Spleen (tissue), 11 donors: ENCODE measurements around the gene ANXA5. TPM values are rescaled to one million over a fixed set of nuclear protein-coding genes. Genes with fewer than 3 reads are reported as not detected.

Experiments
- DNase-seq: peaks from one replicate; pipeline ENCODE4 v3.0.0-alpha.2; 2020
- H3K27ac ChIP-seq, 8 donors: fragments of 200-600 bp; sonication (generic) in 7 of 8; 1 replicate in 4 of 8; 2 replicates in 4 of 8; pipeline versions ENCODE4 v1.5.0 to v1.8.0; 2016 to 2021; ENCODE audit warnings: inconsistent platforms in 4 of 8, mild to moderate bottlenecking in 4 of 8, moderate library complexity in 1 of 8
- H3K27me3 ChIP-seq, 7 donors: fragments of 200-600 bp; sonication (generic) in 6 of 7; replicated peaks in 1 of 7; 1 replicate in 4 of 7; 2 replicates in 3 of 7; pipeline versions ENCODE4 v1.5.0 to v1.8.0; 2016 to 2021; ENCODE audit warnings: inconsistent platforms in 3 of 7, mild to moderate bottlenecking in 1 of 7
- H3K36me3 ChIP-seq, 6 donors: fragments of 200-600 bp; sonication (generic) in 5 of 6; 1 replicate in 4 of 6; 2 replicates in 2 of 6; pipeline versions ENCODE4 v1.5.0 to v1.8.0; 2016 to 2021; ENCODE audit warnings: inconsistent platforms in 2 of 6
- H3K4me1 ChIP-seq, 6 donors: fragments of 200-600 bp; sonication (generic) in 5 of 6; 1 replicate in 3 of 6; 2 replicates in 3 of 6; pipeline versions ENCODE4 v1.5.0 to v1.8.0; 2016 to 2021; ENCODE audit warnings: inconsistent platforms in 3 of 6
- H3K4me3 ChIP-seq, 8 donors: fragments of 200-600 bp; sonication (generic) in 7 of 8; 1 replicate in 4 of 8; 2 replicates in 4 of 8; pipeline versions ENCODE4 v1.5.0 to v1.8.0; 2016 to 2021; ENCODE audit warnings: inconsistent platforms in 4 of 8, mild to moderate bottlenecking in 4 of 8, moderate library complexity in 2 of 8
- H3K9me3 ChIP-seq, 8 donors: fragments of 200-600 bp; sonication (generic) in 7 of 8; 1 replicate in 4 of 8; 2 replicates in 4 of 8; pipeline versions ENCODE4 v1.5.0 to v1.8.0; 2016 to 2021; ENCODE audit warnings: inconsistent platforms in 4 of 8
- POLR2A ChIP-seq, 3 donors: fragments of 450-650 bp; IDR thresholded peaks; one replicate each; pipeline ENCODE4 v1.5.1; 2017; ENCODE audit warnings: antibody characterized with exemption in 3 of 3, mild to moderate bottlenecking in 1 of 3
- POLR2AphosphoS5 ChIP-seq, 3 donors: sonication (generic); formaldehyde crosslinking; IDR thresholded peaks; one replicate each; pipeline ENCODE4 v1.5.1; 2017; ENCODE audit warnings: antibody characterized with exemption in 3 of 3
- WGBS, 5 donors: extraction: QIAGEN DNeasy Blood & Tissue Kit in 3 of 5; methylation state at CpG; one replicate each; pipeline versions ENCODE4 v1.1.5 to v1.1.7; 2013 to 2018; 5-methylcytosine and 5-hydroxymethylcytosine counted together
- intact Hi-C: fragments of 100-400 bp; cut with DNase I; formaldehyde crosslinking; loops from one replicate; pipeline ENCODE4 v1.15.0; 2023; ENCODE audit warnings: low total_unique reads
- polyA plus RNA-seq, 3 donors: library from polyadenylated mRNA; stranded (reverse); fragments of 200-250 nt; gene quantifications; one replicate each; pipeline ENCODE4 v1.2.1, GENCODE V29; 2013
- total RNA-seq, 7 donors: library from RNA; depleted of rRNA in 3 of 7; stranded (reverse); fragments of >200 nt in 3 of 7; fragmentation: NEBNext Ultra II Directional in 4 of 7; extraction: Animal tissue kit (Norgen Biotek cat#: 25700) in 4 of 7; gene quantifications; one replicate each; pipeline versions ENCODE4 v1.1.0 to v1.2.1, GENCODE V29; 2016 to 2021
- TF ChIP-seq, protein P1 (sequence below), 11 experiments: fragments of 200-600 bp in 7 of 11; fragments of 450-650 bp in 4 of 11; sonication (generic) in 4 of 11; IDR thresholded peaks in 8 of 11; conservative IDR thresholded peaks in 3 of 11; 1 replicate in 7 of 11; 2 replicates in 4 of 11; pipeline versions ENCODE4 v1.4.0 to v1.8.0; 2016 to 2021; ENCODE audit warnings: antibody characterized with exemption in 11 of 11, inconsistent platforms in 4 of 11, mild to moderate bottlenecking in 1 of 11
- donor health status: healthy with polysubstance abuse.
- donor health status: DM: no; HTN: no; CAD: no; lungs with moderate emphysema.
- donor health status: DM: no; HTN: no; CAD: no.
- donor health status: Bipolar disorder and iron deficiency.
- donor health status: healthy.
- donor health status: DM: no; HTN: no; CAD: no.
- donor health status: DM: yes; HTN: yes; CAD: no.

ANXA5 gene
- total and polyA plus RNA-seq, 10 donors = 118 to 269 (median 218) TPM

DNA sequence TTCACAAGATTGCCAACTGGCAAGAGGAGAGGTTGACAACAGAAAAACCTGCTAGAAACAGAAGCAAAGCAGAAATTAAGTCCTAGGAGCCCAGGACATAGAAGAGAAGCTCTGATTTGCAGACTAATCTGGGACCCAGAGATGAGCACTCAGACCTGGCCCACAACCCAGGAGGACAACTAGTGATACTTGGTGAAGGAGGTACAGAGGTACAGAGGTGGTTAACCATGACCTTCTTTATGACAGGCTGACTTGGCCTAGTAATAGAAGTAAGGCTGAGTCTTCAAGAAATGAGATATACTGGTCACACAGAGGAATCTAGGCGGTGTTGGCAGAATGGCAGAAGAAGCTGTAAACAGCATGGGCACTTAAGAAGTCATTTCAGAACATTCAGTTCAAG lies 43.6 kb downstream of the ANXA5 start:
- H3K27me3 ChIP-seq = no peaks in the 10 kb centered on the region
- H3K4me1 ChIP-seq = no peaks in the 10 kb centered on the region
- no peak for DNase-seq
- no peaks in the 10 kb centered on the region for H3K36me3 ChIP-seq
- H3K4me3 ChIP-seq = no peak overlapping the region
- intact Hi-C loops = no loop called here
- TF ChIP-seq POLR2AphosphoS5 (IDR thresholded peaks at IDR 0.05) = no peak
- TF ChIP-seq, protein P1, sequence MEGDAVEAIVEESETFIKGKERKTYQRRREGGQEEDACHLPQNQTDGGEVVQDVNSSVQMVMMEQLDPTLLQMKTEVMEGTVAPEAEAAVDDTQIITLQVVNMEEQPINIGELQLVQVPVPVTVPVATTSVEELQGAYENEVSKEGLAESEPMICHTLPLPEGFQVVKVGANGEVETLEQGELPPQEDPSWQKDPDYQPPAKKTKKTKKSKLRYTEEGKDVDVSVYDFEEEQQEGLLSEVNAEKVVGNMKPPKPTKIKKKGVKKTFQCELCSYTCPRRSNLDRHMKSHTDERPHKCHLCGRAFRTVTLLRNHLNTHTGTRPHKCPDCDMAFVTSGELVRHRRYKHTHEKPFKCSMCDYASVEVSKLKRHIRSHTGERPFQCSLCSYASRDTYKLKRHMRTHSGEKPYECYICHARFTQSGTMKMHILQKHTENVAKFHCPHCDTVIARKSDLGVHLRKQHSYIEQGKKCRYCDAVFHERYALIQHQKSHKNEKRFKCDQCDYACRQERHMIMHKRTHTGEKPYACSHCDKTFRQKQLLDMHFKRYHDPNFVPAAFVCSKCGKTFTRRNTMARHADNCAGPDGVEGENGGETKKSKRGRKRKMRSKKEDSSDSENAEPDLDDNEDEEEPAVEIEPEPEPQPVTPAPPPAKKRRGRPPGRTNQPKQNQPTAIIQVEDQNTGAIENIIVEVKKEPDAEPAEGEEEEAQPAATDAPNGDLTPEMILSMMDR (IDR thresholded peaks at IDR 0.05 in 8 of 11, conservative IDR thresholded peaks at IDR 0.05 in 3 of 11) = no peak
- no peak for TF ChIP-seq POLR2A (IDR thresholded peaks at IDR 0.05)
- 93 to 100% (median 97%) methylated on average over 1 of the region's 1 CpG for WGBS, 5 donors
- no peak overlapping the region for H3K27ac ChIP-seq
- H3K9me3 ChIP-seq = no peaks in the 10 kb centered on the region

GRCh38 chr4:121651597-121651996 lies 45.2 kb downstream of the ANXA5 start:
- H3K4me1 ChIP-seq = no peaks in the 10 kb centered on the region
- H3K27ac ChIP-seq = no peak overlapping the region
- no peaks in the 10 kb centered on the region for H3K36me3 ChIP-seq
- no peaks in the 10 kb centered on the region for H3K9me3 ChIP-seq
- TF ChIP-seq, protein P1 (IDR thresholded peaks at IDR 0.05 in 8 of 11, conservative IDR thresholded peaks at IDR 0.05 in 3 of 11) = no peak
- TF ChIP-seq POLR2A (IDR thresholded peaks at IDR 0.05) (no peak), POLR2AphosphoS5 (IDR thresholded peaks at IDR 0.05) (no peak)
- 43 to 48% (median 45%) methylated on average over 5 of the region's 5 CpGs for WGBS, 5 donors
- no peak for DNase-seq
- intact Hi-C loops = no loop called here
- no peak overlapping the region for H3K4me3 ChIP-seq
- no peaks in the 10 kb centered on the region for H3K27me3 ChIP-seq

DNA sequence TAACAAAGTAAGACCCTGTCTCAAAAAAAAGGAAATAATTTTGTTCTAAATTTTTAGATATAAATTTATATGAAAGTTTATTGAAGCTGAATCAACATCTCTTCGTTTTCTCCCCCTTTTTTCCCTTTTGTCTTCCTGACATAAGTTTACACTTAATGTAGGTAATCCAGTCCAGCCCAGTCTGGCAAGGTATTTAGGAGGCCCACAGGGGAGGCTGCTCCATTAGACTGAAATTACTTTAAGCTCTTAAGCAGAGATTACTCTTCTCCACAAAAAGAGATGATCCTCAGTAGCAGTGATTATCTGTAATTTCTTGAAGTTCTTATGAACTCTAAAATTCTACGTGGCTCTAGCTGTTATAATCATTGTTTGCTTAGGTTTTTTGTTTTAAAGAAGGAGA lies 46.0 kb downstream of the ANXA5 start:
- TF ChIP-seq POLR2A (IDR thresholded peaks at IDR 0.05) = no peak
- TF ChIP-seq, protein P1 (IDR thresholded peaks at IDR 0.05 in 8 of 11, conservative IDR thresholded peaks at IDR 0.05 in 3 of 11) = no peak
- no peak for TF ChIP-seq POLR2AphosphoS5 (IDR thresholded peaks at IDR 0.05)
- intact Hi-C loops = no loop called here
- Histone ChIP-seq H3K27me3 (no peaks in the 10 kb centered on the region), H3K27ac (no peak overlapping the region), H3K4me1 (no peaks in the 10 kb centered on the region), H3K9me3 (no peaks in the 10 kb centered on the region), H3K36me3 (no peaks in the 10 kb centered on the region), H3K4me3 (no peak overlapping the region)
- DNase-seq = no peak
- WGBS, 5 donors = 71 to 98% (median 80%) methylated on average over 2 of the region's 2 CpGs

- H3K4me3 ChIP-seq = no peak overlapping the region
- 30 to 49% (median 39%) methylated on average over 3 of the region's 3 CpGs for WGBS, 5 donors
- DNase-seq = no peak
- no peaks in the 10 kb centered on the region for H3K9me3 ChIP-seq
- no peak overlapping the region for H3K27ac ChIP-seq
- intact Hi-C loops = no loop called here
- no peaks in the 10 kb centered on the region for H3K36me3 ChIP-seq
- H3K27me3 ChIP-seq = no peaks in the 10 kb centered on the region
- H3K4me1 ChIP-seq = no peaks in the 10 kb centered on the region
- TF ChIP-seq POLR2AphosphoS5 (IDR thresholded peaks at IDR 0.05) = no peak
- TF ChIP-seq POLR2A (IDR thresholded peaks at IDR 0.05) = no peak
- TF ChIP-seq, protein P1 (IDR thresholded peaks at IDR 0.05 in 8 of 11, conservative IDR thresholded peaks at IDR 0.05 in 3 of 11) = no peak
Observed at GRCh38 chr4:121648516-121648915, 48.3 kb downstream of the ANXA5 start.
